NCI-H226 (cell line): ENCODE data around the gene CLUH.
A peak's percentile ranks its signal among the peaks of the same experiment; 100 is the strongest.

Source experiments
- DNase-seq: peaks from one replicate; pipeline ENCODE4 v3.0.0-alpha.2; 2015

CLUH gene, protein sequence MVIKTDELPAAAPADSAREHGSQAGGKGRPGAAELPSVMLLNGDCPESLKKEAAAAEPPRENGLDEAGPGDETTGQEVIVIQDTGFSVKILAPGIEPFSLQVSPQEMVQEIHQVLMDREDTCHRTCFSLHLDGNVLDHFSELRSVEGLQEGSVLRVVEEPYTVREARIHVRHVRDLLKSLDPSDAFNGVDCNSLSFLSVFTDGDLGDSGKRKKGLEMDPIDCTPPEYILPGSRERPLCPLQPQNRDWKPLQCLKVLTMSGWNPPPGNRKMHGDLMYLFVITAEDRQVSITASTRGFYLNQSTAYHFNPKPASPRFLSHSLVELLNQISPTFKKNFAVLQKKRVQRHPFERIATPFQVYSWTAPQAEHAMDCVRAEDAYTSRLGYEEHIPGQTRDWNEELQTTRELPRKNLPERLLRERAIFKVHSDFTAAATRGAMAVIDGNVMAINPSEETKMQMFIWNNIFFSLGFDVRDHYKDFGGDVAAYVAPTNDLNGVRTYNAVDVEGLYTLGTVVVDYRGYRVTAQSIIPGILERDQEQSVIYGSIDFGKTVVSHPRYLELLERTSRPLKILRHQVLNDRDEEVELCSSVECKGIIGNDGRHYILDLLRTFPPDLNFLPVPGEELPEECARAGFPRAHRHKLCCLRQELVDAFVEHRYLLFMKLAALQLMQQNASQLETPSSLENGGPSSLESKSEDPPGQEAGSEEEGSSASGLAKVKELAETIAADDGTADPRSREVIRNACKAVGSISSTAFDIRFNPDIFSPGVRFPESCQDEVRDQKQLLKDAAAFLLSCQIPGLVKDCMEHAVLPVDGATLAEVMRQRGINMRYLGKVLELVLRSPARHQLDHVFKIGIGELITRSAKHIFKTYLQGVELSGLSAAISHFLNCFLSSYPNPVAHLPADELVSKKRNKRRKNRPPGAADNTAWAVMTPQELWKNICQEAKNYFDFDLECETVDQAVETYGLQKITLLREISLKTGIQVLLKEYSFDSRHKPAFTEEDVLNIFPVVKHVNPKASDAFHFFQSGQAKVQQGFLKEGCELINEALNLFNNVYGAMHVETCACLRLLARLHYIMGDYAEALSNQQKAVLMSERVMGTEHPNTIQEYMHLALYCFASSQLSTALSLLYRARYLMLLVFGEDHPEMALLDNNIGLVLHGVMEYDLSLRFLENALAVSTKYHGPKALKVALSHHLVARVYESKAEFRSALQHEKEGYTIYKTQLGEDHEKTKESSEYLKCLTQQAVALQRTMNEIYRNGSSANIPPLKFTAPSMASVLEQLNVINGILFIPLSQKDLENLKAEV (N-terminal part only)

DNA sequence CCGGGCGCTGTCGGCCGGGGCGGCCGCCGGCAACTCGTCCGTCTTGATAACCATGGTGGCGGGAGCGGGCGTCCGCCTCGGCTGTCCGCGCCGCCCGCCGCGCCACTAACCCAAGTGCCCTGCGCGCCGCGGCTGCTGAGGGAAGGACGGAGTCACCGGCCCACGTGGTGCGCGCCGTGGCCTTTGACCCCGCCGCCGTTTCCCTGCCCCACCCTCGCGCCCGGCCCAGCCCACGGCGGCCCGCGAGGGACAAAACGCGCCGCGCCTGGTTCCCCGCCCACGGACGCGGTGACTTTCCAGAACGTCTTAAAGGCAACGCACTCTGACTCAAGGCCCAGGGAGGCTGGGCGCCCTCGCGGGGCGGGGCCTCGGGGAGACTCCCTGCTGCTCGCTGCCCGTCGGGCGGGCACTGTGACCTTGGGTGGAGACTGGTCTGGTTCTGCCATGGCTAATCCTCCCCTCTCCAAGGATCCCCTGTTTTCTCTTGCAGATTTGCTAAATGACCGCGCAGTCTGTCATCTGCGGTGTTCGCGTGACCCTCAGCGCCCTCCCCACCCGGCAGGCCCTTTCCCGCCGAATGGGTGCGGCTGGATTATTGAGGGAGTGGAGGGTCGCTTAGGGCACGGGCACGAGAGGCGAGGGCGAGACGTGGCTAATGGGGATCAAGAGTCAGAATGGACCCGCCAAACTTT lies at the start of gene CLUH:
Gene CLUH, minus strand, starts transcription at position 157 of the 692 bp plus-strand sequence. Its CDS starts 103 bp downstream, at position 54.
- peak; percentile 92 for DNase-seq

DNA sequence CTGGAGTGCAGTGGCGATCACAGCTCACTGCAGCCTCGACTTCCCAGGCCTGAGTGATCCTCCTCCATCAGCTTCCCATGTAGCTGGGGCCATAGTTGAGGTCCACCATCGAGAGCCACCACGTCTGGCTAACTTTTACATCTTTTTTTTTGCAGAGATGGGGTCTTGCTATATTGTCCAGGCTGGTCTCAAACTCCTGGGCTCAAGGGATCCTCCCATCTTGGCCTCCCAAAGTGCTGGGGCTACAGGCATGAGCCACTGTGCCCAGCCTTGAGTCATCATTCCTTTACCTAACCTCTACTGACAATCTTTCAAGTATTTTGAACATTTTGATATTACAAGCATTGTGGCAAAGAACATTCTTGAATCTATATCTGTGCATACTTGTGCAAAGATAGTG lies 47.3 kb upstream of the CLUH start:
- DNase-seq: no peak

DNA sequence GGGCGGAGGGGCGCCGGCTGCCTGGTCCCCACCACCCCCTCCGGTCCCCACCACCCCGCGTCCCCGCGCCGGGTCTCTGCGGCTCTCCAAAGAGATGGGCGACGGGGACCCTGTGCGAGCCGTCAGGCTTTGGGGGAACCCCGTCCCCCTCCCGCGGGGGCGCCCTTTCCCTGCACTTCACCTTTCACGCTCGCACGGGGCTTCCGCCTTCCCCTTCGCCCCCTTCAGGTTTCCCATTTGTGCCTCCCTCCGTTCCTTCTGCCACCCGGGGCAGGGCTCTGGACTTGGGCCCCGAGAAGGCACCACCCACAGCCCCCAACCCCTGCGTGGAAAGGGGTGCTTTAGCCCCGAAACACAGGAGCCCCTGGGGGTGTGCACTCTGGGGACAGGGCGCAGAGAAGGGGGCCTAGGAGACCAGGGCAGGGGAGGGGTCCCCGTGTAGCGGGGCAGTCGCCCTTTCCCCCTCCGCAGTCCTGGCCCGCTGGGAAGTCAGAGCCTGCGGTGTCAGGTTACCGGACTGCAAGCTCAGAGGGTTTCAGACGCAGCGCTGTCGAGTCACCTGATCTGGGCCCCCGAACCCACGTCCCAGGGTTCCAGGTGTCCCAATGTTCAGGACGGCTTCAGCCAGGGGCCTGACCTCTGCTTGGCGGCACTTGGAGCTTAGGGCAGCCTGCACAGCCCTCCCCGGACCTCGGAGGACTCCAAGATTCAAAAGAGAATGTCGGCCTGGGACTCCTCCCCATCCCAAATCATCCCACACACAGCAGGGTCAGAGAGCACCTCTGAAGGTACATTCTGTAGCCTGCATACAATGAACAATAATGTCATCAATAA lies 44.5 kb upstream of the CLUH start:
- DNase-seq: no peak

DNA sequence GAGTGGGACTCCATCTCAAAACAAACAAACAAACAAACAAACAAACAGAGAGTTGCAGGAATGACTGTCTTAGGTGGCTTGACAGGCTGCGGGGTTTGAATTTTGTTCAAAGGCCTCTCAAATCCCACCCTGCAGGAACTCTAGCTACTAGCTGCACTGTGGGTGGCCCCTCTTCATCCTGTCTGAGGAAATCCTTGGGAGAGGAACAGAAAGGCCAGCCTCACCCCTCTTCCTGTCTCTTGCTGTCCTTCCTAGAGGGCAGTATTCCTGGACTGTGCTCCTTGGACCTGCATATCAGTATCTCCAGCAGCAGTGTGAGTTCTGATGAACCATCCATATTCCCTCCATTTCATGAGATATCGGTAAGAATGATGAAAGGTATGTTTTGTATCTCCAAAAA lies 39.9 kb upstream of the CLUH start:
- no peak for DNase-seq

DNA sequence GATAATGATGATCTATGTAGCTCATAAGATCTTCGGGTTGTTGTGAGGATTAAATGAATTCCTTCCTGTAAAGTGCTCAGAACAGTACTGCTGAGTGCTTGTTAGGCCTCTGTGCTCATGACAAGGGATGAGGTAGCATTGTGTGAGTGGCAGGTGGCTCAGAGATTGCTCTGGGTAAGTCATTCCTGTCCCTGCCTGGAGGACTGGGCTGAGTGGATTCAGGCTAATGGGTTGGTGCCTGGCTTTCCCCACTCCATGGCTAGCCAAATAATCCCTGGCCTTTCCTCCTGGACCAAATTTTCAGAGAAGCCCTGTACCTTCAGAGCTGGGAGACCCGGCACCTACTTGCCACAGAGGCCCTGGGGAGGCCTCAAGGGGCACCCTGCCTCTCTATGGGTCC lies 39.2 kb upstream of the CLUH start:
- no peak for DNase-seq

DNA sequence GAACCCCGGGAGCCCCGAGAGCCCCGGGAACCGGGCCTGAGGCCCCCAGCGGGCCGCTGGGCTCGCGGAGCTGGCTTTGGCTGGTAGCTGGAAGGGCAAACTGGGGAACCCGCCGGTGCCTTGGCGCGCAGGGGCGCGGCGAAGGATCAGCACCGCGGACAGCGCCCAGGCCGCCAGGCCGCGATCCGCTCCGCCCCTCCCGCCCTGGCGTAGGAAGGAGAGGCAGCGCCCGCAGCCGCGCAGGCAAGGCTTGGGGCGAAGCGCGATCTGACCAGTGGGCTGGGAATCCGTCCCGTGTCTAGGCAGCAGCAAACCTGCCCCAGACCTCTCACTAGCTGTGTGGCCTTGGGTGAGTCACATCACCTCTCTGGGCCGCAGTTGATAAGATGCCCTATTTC lies 38.2 kb upstream of the CLUH start:
- peak; percentile 77 for DNase-seq

DNA sequence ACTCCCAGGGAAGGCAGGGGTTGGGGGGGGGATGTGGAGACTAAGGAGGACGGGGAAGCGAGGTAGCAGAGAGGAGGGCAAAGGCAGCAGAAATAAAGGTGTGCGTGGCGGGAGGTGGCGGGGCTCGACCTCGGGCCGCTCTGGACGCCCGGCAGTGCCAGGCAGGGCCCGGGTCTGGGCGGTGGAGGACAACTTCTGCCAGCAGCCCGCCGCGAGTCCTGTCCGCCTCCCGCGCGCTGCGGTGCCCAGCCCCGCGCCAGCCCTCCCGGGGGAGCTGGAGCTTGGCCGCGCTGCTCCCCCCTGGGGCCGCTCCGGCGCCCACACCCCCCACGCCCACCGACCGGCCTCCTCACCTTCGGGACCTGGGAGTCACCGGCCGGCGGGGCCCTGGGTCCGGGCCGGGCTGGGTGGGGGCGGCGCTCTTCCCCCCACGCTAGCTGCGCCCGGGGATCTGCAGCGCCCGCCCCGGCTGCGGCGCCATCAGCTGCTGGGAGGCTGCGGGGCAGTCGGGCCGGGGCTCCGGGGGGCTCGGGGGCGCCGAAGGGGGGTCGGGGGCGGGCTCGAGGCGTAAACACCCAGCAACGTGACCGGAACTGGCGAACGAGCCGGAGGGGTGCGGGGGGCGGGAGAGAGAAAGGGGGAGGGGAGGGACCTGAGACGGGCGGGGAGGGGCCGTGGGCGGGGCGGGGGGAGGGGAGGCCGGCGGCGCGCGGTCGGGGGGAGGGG lies 37.7 kb upstream of the CLUH start, which contains the start of gene CCDC92B:
Gene CCDC92B, minus strand, starts transcription at position 595 of the 726 bp plus-strand sequence. CDS start 14,507 bp downstream, outside the sequence.
- no peak for DNase-seq

DNA sequence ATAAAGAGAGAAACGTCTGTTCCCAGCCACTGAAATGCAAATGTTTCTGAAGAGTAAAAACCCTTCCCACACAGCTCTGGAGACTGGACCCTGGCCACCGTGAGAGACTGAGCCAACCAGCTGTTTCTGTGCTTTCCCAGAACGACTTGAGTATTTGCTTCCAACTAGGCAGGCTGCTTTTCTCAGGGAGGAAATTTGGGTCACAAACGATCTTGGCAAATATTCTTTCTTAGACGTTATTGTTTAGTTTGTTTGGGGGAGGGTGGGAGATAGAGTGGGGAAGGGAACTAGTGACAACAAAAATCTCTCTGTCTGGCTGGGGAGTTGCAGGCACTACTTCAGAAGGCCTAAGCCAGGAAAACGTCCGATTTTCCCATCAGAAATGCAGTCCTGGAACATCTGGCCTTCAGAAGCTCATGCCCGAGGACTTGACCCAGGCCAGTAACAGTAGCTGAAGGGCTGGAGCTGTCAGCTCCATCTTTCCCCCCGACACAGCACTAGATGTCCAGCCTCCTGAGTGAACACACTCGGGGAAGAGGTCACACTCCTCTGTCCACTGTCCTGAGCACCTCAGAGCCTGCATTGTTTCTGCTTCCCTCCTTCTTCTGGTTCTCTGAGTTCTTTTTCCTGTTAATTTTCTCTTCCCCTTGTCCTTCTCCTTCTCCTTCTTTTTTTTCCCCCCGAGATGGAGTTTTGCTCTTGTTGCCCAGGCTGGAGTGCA lies 33.9 kb upstream of the CLUH start:
- DNase-seq: no peak

DNA sequence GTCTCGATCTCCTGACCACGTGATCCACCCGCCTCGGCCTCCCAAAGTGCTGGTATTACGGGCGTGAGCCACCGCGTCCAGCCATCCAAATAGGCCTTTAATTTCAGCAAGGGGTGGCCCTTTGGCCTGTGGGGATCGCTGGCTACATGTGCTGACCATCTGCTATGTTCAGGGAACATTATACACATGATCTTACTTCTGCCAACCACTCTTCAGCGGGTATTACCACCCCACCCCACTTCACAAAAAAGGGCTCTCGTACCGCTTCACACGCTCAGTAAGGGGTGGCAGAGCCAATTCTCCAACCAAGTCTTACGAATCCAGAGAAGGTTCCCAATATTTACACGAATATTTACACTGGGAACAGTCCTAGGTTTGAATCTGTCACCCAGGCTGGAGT lies 26.1 kb upstream of the CLUH start:
- DNase-seq: no peak

DNA sequence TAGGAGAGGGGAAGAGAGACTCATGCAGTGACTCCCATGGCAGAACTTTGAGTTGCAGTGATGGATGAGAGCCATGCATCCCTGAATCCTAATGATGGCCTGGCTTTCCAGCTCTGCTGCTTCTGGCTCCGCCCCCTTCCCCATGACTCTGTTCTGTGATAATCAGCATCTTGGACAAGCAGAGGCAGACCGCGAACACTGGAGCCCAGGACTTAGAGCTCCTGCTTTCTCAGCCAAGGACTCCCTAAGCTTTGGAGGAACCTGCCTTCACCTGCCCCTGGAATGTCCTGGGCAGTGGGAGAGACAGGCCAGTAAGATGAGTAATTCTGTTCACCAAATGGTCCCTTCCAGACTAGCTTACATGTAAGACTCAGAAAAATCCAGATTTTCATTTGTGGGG lies 25.4 kb upstream of the CLUH start:
- no peak for DNase-seq

DNA sequence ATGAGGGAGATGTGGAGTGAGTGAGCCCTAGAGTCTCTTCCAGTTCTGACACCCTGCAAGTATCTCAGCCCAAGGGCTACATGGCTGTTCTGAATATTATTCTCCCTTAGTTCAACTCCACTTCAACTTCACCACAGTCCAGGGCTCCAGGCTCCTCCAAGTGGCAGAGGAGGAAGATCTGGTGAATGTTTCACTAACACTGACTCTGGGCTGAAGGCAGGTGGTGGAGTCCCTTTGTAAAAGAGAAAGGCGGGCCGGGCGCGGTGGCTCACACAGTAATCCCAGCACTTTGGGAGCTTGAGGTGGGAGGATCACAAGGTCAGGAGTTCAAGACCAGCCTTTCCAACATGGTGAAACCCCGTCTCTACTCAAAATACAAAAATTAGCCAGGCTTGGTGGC lies 24.3 kb upstream of the CLUH start:
- DNase-seq: no peak

DNA sequence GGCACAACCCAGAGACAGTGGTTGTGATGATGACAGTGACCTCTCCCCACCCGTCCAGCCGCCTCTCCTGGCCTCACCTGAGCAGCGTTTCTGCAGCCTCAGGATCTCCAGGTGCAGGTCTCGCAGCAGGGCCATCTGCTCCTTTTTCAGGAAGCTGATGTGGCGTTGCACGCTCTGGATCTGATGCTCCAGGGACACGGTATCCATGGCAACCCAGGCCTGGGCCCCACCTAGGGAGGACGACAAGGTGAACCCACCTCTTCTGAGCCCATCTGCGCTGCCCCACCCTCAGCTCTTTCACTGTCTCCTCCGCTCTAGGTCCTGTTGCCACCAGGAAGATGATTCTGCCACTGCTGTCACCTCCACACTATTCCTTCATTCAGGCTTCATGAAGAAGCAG lies 23.4 kb upstream of the CLUH start:
- DNase-seq: no peak

DNA sequence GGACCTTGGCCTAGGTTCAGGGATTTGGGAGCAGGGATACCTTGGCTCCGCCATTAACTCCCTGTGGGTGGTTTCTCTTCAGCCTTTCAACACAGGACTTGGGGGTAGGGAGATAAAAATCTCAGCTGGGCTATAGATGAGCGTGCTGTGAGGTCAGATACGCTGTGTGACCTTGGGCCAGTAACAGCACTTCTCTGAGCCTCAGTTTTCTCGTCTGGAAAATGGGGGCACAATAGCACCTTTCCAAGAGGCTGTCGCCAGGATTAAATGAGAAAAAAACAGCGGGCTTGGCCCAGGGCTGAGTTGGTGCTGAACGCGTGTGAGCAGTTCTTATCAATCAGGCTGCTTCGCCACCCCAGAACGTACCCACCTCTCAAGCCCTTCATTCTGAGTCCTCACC lies 20.2 kb upstream of the CLUH start:
- no peak for DNase-seq

DNA sequence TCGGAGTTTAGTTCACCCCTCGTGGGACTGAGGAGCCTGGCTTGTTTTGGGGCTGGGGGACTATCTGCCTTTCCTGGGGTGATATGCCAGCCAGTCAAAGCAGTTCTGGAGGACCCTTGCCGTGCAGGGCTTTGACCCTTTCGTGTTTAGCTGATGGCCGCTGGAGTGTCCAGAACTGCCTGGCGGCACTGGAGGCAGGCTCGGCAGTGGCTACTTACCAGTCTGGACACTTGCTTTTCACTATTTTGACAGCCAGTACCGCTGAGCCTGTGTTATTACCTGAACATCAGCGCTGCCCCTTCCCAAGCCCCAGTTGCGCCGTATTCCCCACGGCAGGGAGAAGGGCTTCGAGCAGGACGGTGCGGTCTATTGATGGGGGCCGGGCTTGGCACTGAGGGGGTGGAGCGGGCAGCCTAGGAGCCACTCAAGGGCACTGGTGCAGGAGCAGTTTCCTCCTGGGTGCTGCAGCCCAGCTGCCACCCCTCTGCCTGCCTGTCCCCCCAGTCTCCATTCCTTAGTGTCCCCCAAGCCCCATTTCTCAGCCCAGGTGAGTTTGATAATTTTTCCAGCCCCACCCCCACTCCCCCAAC lies 19.3 kb upstream of the CLUH start:
- DNase-seq: no peak

DNA sequence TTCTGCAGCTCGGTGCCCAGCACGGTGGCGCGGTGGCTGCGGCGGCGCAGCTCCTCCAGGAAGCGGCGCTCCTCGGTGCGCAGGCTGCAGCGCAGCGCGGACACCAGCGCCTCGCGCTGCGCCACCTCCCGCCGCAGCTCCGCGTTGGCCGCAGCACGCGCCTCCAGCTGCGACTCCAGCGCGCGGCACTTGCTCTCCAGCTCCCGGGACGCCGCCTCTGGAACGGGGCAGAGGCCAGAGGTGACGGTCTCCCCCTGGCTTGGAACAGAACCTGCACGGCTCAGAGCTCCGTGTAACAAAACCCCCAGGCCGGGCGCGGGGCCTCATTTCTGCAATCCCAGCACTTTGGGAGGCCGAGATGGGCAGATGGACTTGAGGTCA lies 13.2 kb upstream of the CLUH start:
- no peak for DNase-seq

DNA sequence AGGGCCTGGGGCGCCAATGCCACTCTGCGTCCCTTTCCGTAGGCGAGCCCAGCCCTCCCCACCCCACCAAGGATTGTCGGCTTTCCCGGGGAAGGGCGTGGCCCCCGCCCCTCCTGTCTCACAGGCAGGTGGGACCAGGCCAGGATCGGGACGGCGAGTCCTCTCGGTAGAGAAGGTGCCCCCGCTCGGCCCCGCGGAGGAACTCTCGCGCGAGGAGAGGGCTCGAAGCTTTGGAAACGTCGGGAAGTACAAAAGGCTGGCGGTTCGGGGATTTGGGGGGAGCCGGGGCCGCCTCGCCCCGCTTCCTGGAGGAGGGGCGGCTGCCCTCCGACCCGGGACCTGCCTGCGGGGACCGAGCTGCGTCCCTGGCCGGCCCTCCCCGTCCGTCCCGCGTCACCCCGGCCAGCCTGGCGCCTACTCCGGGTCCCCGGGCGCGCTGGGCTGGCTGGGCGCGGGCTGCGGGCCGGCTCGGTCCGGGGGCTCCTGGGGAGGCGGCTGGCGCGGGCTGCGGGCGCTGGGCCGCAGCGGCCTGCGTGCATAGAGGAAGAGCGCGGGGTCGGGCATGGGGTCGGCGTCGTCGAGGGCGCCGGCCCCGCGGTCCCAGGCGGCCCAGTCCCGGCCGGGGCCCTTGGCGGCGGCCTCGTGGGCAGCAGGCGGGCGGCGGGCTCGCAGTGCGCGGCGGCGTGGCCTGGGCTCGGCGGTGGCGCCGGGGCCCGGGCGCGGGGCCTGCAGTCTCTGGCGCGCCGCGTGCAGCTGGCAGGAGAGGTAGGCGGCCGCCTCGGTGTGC lies 12.6 kb upstream of the CLUH start:
- no peak for DNase-seq

DNA sequence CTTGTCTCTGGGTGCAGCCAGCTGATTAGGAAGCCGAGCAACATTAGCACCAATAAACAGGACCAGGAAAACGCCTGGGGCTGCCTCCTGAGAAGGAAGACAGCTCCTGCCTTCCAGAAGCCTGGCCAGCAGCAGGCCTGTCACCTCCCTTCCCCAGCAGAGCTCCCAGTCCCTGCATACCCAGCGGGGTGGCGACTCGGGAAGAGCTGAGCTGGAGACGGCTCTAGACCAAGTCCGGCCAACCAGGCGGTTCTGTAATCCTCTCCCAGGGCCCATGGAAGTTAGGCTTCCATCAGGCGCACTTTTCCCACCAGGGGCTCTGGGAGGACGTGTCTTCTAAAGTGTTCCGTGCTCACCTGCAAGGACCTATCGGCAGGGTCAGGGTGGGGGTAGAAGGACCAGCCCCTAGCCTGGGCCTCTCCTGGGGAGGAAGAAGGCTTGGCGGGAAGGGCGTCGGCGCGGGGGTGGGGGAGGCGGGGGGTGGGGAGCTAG lies 12.0 kb upstream of the CLUH start:
- DNase-seq: no peak

DNA sequence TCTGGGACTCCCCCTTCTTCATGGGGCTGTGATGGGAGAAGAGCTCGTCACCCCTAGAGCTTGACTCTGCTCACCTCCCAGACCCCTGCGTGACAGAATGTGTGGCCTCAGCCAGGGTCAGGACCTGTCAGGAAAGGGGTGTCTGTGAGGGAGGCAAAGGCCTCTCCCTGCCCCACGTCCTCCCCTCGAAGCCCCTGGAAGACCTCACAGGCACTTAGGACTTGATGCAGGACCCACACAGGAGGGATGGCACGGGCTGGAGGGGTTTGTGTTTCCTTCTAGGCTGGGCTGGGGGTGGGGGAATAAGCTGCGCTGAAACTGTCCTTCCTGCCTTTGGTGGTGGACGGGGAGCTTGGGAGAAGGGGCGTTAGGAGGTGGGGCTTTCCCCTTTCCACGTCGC lies 11.0 kb upstream of the CLUH start:
- DNase-seq: no peak

DNA sequence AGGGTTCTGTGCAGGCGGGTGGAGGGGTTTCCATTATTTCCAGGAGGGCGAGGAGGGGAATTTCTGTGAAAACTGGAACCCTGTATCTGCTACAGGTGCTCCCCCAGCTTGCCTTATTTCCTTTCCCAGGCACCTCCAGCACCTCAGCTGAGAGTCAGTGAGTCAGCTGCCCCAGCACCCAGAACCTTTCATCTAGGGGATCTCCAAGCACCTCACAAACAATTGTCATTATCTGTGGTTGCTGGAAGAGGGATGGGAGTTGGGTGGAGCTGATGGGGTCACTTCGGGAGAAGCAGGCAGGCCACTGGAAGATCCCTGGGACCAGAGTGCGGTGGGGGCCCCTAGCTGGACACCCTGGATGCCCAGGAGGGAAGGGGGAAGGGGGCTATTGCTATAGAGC lies 10.0 kb upstream of the CLUH start:
- no peak for DNase-seq
